Measurements from ENCODE around the gene OSBPL7. TPM values are rescaled to one million over a fixed set of nuclear protein-coding genes. Genes with fewer than 3 reads are reported as not detected.

Gene OSBPL7
- total and polyA plus RNA-seq, 2 of the 4 experiments (the other 2 are of a cell fraction): 5.2 to 14.5 TPM

DNA sequence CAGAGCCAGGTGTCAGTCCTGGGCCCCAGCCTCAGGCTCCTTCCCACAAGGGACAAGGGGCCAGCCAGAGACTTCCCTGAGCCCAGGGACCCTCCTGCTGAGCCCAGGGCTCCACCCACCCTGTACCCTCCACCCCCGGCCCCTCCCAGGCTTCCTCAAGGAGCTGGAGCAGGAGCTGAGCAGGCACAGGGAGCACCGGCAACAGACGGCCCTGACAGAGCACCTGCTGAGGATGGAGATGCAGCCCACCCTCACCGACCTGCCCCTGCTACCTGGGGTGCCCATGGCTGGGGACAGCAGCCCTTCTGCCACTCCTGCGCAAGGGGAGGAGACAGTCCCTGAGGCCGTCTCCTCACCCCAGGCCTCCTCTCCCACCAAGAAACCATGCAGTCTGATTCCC lies 15.0 kb upstream of the OSBPL7 start:
- peaks cover 11% of the 10 kb centered on the region for H3K4me1 ChIP-seq (ENCODE audit: control insufficient read depth, insufficient read depth, low read length)
- POLR2A ChIA-PET (ENCODE audit: unreplicated experiment): no interaction called here
- dilution Hi-C loops (cut with HindIII; ENCODE audit: low sequenced_read_pairs, unreplicated experiment) (no loop called here), in situ Hi-C loops (cut with MboI; ENCODE audit: low sequenced_read_pairs) (no loop called here), intact Hi-C loops (cut with micrococcal nuclease) (no loop called here)
- CTCF ChIA-PET: interaction anchor here (0.8 kb wide), 1 partner anchor 59 kb away, joined by 3 read pairs; no protein-coding TSS in a partner anchor
- no peak overlapping the region for H3K4me3 ChIP-seq (ENCODE audit: insufficient read depth, low read depth, low read length)
- 100% methylated on average over 1 of the region's 6 CpGs; no CpG with 5 or more reads in 1 of the 2 experiments for WGBS, 2 experiments (ENCODE audit: extremely low coverage in 2 of 2, insufficient read length in 1 of 2)
- no peak overlapping the region for H3K4ac ChIP-seq (ENCODE audit: low read depth, low read length)
- H3K36me3 ChIP-seq (ENCODE audit: control insufficient read depth, insufficient read depth, low read length): peaks cover 8% of the 10 kb centered on the region
- TF ChIP-seq CHD1 (IDR thresholded peaks at IDR 0.05; ENCODE audit: low read depth, low read length) (no peak), MAZ (IDR thresholded peaks at IDR 0.05; ENCODE audit: borderline replicate concordance, low read depth, low read length) (no peak), ELK1 (IDR thresholded peaks at IDR 0.05; ENCODE audit: borderline replicate concordance, low read depth, low read length) (no peak), MXI1 (IDR thresholded peaks at IDR 0.05; ENCODE audit: borderline replicate concordance, low read depth, low read length) (no peak), MAFK (IDR thresholded peaks at IDR 0.05; ENCODE audit: low read depth, low read length) (no peak), CEBPB (IDR thresholded peaks at IDR 0.05; ENCODE audit: low read depth, low read length) (no peak), CTCF (conservative IDR thresholded peaks at IDR 0.05; ENCODE audit: low read depth, low read length) (no peak), FOS (IDR thresholded peaks at IDR 0.05; ENCODE audit: low read depth, low read length) (no peak), POLR2A (IDR thresholded peaks at IDR 0.05; ENCODE audit: low read depth, low read length) (no peak), RFX5 (IDR thresholded peaks at IDR 0.05; ENCODE audit: low read depth, low read length) (no peak), RAD21 (IDR thresholded peaks at IDR 0.05; ENCODE audit: low read length) (no peak), NFE2L2 (IDR thresholded peaks at IDR 0.05; ENCODE audit: low read depth, low read length) (no peak), BHLHE40 (IDR thresholded peaks at IDR 0.05; ENCODE audit: low read depth, low read length) (no peak), RCOR1 (IDR thresholded peaks at IDR 0.05; ENCODE audit: insufficient replicate concordance, low read length) (no peak), USF2 (IDR thresholded peaks at IDR 0.05; ENCODE audit: low read depth, low read length) (no peak)
- H3K9ac ChIP-seq (ENCODE audit: low read depth, low read length): no peak overlapping the region
- H2BK20ac ChIP-seq (ENCODE audit: low read depth, low read length): no peak overlapping the region
- H4K5ac ChIP-seq (ENCODE audit: low read depth, low read length): no peak overlapping the region
- no peak overlapping the region for H3K27ac ChIP-seq (ENCODE audit: insufficient read depth, low read length)
- H3K9me1 ChIP-seq (ENCODE audit: insufficient read depth, low read length): peaks cover 8% of the 10 kb centered on the region
- ATAC-seq (ENCODE audit: low read depth) (no peak), DNase-seq (no peak)
- no peaks in the 10 kb centered on the region for H3K27me3 ChIP-seq (ENCODE audit: control insufficient read depth, insufficient read depth, low read length)
- BruUV-seq (replicated peaks): no TSS peak
- H2AK9ac ChIP-seq (replicated peaks; ENCODE audit: low read depth, low read length, poor library complexity): no peak overlapping the region
- H2AK5ac ChIP-seq (ENCODE audit: low read depth, low read length): no peak overlapping the region
- H3K79me1 ChIP-seq (ENCODE audit: low read depth in 1 of 2, low read length in 2 of 2): peaks cover 8 to 22% of the 10 kb centered on the region in 2 experiments; a peak in 3 of 4 replicates
- H3K23ac ChIP-seq (ENCODE audit: low read depth, low read length): no peak overlapping the region
- H2BK120ac ChIP-seq (ENCODE audit: low read depth, low read length): no peak overlapping the region
- H3K14ac ChIP-seq (replicated peaks; ENCODE audit: low read depth, low read length): no peak overlapping the region
- no peaks in the 10 kb centered on the region for H3K9me3 ChIP-seq (ENCODE audit: control insufficient read depth, insufficient read depth, low read length)
- no peak overlapping the region for H2BK5ac ChIP-seq (ENCODE audit: low read depth, low read length, poor library complexity, severe bottlenecking)
- H2BK15ac ChIP-seq (ENCODE audit: low read depth, low read length): no peak overlapping the region
- no peak overlapping the region for H3K4me2 ChIP-seq (ENCODE audit: low read depth, low read length)
- no peak overlapping the region for H3K18ac ChIP-seq (ENCODE audit: low read depth, low read length)
- H4K8ac ChIP-seq (ENCODE audit: low read depth in 2 of 2, low read length in 2 of 2): no peak overlapping the region
- H4K91ac ChIP-seq (ENCODE audit: insufficient read depth, low read depth, low read length): no peak overlapping the region
- no peak overlapping the region for H3K56ac ChIP-seq (ENCODE audit: extremely low read depth, insufficient read depth, low read length)
- H2AFZ ChIP-seq (replicated peaks; ENCODE audit: low read length, poor library complexity): no peak overlapping the region
- H4K20me1 ChIP-seq (ENCODE audit: insufficient read depth, low read length): no peaks in the 10 kb centered on the region

Measured in IMR-90 (cell line).